Fibroblast of villous mesenchyme (primary cell): Measurements from ENCODE around the gene OMA1. TPM values are rescaled to one million over a fixed set of nuclear protein-coding genes. Genes with fewer than 3 reads are reported as not detected.
A peak's percentile ranks its signal among the peaks of the same experiment; 100 is the strongest.

Source experiments
- DNase-seq: peaks from one replicate; pipeline ENCODE4 v3.0.0-alpha.2; 2010; ENCODE audit warnings: low read depth
- H3K4me3 ChIP-seq: 2 replicates; pipeline ENCODE4 v1.5.1; 2011; ENCODE audit warnings: low read depth, mild to moderate bottlenecking, low read length
- CTCF ChIP-seq: IDR thresholded peaks from 2 replicates; pipeline ENCODE4 v1.5.1; 2012; ENCODE audit warnings: low read depth, mild to moderate bottlenecking, low read length; ENCODE audit not compliant: insufficient read depth
- total RNA-seq: library from RNA; depleted of rRNA; stranded (reverse); fragments of >200 nt; gene quantifications from 2 replicates; pipeline ENCODE4 v1.2.3, GENCODE V29; 2012

OMA1 gene
- total RNA-seq, 1 donor: 26.8 TPM

DNA sequence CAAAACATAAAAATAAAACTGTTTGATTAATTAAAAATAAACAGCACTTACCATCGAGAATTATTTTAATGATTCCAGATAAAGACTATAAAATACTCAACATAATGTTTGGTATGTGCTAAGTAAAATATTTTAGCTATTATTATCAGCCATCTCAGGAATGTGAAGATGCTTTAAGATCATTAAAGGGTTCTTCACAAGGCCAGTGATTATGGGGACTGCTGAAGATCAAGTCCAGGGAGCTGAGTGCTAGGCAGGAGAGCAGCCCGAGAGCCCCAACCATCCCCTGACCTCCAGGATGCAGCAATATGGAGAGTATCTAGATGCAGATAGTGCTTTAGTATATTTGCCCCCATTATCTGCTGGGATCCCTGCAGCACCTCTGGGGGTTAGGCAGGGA is 35.1 kb upstream of the OMA1 start:
- DNase-seq: no peak
- no peak for TF ChIP-seq CTCF
- no peak overlapping the region for H3K4me3 ChIP-seq

- no peak for TF ChIP-seq CTCF
- DNase-seq: peak; percentile 50
- H3K4me3 ChIP-seq: no peak overlapping the region
These were observed 33.7 kb upstream of the OMA1 start for GRCh38 chr1:58580186-58580585.

DNA sequence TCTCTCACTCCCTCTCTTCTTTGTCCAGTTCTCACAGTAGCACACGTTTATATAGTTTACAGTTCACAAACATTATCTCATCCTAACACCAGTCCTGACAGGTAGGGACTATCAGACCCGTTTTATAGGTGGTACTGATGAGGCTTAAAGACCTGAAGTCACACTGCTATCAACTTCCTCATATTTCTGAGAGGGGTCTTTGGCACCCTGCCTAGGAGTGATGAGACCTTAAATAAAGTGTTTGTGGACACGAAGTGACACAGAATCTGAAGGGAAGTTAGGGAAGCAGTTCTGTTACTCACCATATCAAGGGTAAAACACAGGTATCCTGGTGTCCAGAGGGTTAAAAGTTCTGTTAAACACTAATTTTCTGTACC is 31.1 kb upstream of the OMA1 start:
- H3K4me3 ChIP-seq: no peak overlapping the region
- DNase-seq: no peak
- TF ChIP-seq CTCF: no peak

GRCh38 chr1:58576727-58577653 is 30.5 kb upstream of the OMA1 start, which contains the start of gene TACSTD2:
TSS of gene TACSTD2 (minus strand) at chr1:58577252. CDS start at chr1:58577156, 96 bp downstream.
- no peak for TF ChIP-seq CTCF
- H3K4me3 ChIP-seq: peak within 1 kb of the TSS; percentile 16
- no peak for DNase-seq

DNA sequence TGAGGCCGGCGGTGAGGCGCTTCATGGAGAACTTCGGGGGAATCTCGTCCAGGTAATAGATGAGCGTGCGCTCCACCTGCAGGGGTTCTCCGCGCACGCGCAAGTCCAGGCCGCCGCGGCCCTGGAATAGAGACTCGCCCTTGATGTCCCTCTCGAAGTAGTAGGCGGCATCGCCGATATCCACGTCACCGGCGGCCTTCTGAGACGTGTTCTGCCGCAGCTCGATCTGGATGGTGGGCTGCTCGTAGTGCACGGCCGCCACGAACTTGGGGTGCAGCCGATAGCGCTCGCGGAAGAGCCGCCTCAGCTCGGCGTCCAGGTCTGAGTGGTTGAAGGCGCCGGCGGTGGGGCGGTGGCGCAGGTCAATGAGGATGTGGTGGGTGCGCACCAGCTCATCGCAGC is 29.8 kb upstream of the OMA1 start:
- TF ChIP-seq CTCF: no peak
- no peak for DNase-seq
- H3K4me3 ChIP-seq: peak overlapping the region; percentile 16

GRCh38 chr1:58575551-58576324 is 29.2 kb upstream of the OMA1 start:
- peak overlapping the region; percentile 4 for H3K4me3 ChIP-seq
- no peak for DNase-seq
- TF ChIP-seq CTCF: no peak
